DOHH2 (cell line): ENCODE results near the gene RIPK1.
"Not testable (repeated sequence)": the region's sequence is repeated elsewhere in the genome, so short reads cannot be mapped to it uniquely, and the experiment has no call there.

Experiments
- H3F3A ChIP-seq: fragments of 200-600 bp; sonication (generic), shearing (Covaris generic); 2 replicates; pipeline ENCODE4 v1.6.0; 2016; ENCODE audit warnings: antibody characterized with exemption, mild to moderate bottlenecking; ENCODE audit not compliant: control insufficient read depth, insufficient read depth
- H3K27ac ChIP-seq: fragments of 200-600 bp; sonication (generic); 2 replicates; pipeline ENCODE4 v1.5.1; 2014; ENCODE audit warnings: low read depth, mild to moderate bottlenecking, low read length, moderate library complexity
- H3K27me3 ChIP-seq: fragments of 200-600 bp; sonication (generic); 2 replicates; pipeline ENCODE4 v1.6.1; 2014; ENCODE audit warnings: mild to moderate bottlenecking, low read length, mixed read lengths; ENCODE audit not compliant: control insufficient read depth
- H3K36me3 ChIP-seq: fragments of 200-600 bp; sonication (generic); 2 replicates; pipeline ENCODE4 v1.6.1; 2014; ENCODE audit warnings: mild to moderate bottlenecking, low read length, moderate library complexity, mixed read lengths; ENCODE audit not compliant: control insufficient read depth
- H3K4me1 ChIP-seq: fragments of 200-600 bp; sonication (generic); 2 replicates; pipeline ENCODE4 v1.6.1; 2014; ENCODE audit warnings: mild to moderate bottlenecking, low read length, mixed read lengths; ENCODE audit not compliant: control insufficient read depth
- H3K4me2 ChIP-seq: fragments of 200-600 bp; sonication (generic); 2 replicates; pipeline ENCODE4 v1.6.0; 2014; ENCODE audit warnings: mild to moderate bottlenecking, low read length, moderate library complexity
- H3K4me3 ChIP-seq: fragments of 200-600 bp; sonication (generic); 2 replicates; pipeline ENCODE4 v1.5.1; 2014; ENCODE audit warnings: mild to moderate bottlenecking, low read length, mixed read lengths
- H3K79me2 ChIP-seq: fragments of 200-600 bp; sonication (generic); 2 replicates; pipeline ENCODE4 v1.6.1; 2014; ENCODE audit warnings: mild to moderate bottlenecking, low read length, mixed read lengths; ENCODE audit not compliant: control insufficient read depth
- H3K9me2 ChIP-seq: fragments of 200-600 bp; sonication (generic); replicated peaks from 2 replicates; pipeline ENCODE4 v1.6.1; 2014; ENCODE audit warnings: mild to moderate bottlenecking, low read length, mixed read lengths; ENCODE audit not compliant: control insufficient read depth
- H3K9me3 ChIP-seq: fragments of 200-600 bp; sonication (generic); 2 replicates; pipeline ENCODE4 v1.6.1; 2014; ENCODE audit warnings: antibody characterized with exemption, low read length, mixed read lengths; ENCODE audit not compliant: control insufficient read depth, insufficient read depth
- H4K20me1 ChIP-seq: fragments of 200-600 bp; sonication (generic); 2 replicates; pipeline ENCODE4 v1.6.0; 2014; ENCODE audit warnings: low read depth, mild to moderate bottlenecking, antibody characterized with exemption, low read length, moderate library complexity; ENCODE audit not compliant: control insufficient read depth, insufficient read depth
- EZH2phosphoT487 ChIP-seq: fragments of 200-600 bp; sonication (generic); IDR thresholded peaks from 2 replicates; pipeline ENCODE4 v1.6.1; 2017; ENCODE audit warnings: borderline replicate concordance, mild to moderate bottlenecking, antibody characterized with exemption, low read length, moderate library complexity, mixed read lengths
- TF ChIP-seq, protein P1 (sequence below): fragments of 200-600 bp; sonication (generic); IDR thresholded peaks from one replicate; pipeline ENCODE4 v1.5.1; 2014; ENCODE audit warnings: antibody characterized with exemption, mild to moderate bottlenecking, low read depth, low read length; ENCODE audit not compliant: poor library complexity, severe bottlenecking

RIPK1 gene

DNA sequence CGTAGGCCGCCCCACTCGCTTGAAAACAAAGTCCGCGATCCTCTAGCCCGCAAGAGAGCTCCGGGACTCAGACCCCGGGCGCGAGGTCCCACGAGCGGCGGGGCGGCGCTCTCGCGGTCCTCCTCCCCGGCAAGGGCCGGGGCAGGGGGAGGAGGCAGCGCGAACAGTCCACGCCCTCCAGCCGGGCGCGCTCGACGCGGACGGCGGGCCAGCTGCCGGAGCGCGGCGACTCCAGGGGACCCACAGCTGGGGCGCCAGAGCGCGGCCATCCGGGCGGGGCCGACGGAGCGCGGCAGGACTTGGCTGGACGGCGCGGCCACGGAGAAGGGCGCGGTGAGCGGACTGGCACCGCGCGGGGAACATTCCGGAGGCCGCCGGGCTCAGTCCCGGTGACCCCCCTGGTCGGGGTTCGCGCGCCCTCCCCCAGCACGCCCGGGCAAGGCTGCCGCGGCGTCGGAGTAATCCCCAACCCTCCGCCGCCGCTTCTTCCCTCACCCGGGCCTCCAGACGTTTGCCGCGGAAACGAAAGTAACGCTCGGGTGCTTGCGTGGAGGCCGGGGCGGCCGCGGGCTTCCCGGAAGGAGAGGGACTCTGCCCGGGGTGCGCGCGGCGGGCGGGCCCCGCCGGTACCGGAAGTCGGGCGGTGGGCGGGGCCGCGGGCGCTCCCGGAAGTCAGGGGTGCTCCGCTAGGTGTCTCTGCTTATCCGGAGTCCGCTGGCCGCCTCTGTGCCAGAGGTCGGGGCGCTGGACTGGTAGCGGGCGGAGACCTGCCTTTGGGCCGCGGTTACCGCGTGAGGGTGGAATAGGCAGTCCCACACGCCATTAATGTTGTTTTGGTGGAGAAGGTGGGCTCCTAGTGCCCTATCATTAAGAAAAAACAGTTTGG, at the start of gene RIPK1:
Gene RIPK1 (plus strand): TSS at position 166 of the 886 bp plus-strand sequence. CDS start 8,330 bp downstream, outside the sequence.
- peaks cover 41% of the 10 kb centered on the region for H3F3A ChIP-seq
- H3K9me3 ChIP-seq = no peaks in the 10 kb centered on the region
- peak within 1 kb of the TSS; percentile 93 for H3K27ac ChIP-seq
- peaks cover 12% of the 10 kb centered on the region for H3K36me3 ChIP-seq
- no peaks in the 10 kb centered on the region for H3K27me3 ChIP-seq
- TF ChIP-seq EZH2phosphoT487 = no peak
- TF ChIP-seq, protein P1, sequence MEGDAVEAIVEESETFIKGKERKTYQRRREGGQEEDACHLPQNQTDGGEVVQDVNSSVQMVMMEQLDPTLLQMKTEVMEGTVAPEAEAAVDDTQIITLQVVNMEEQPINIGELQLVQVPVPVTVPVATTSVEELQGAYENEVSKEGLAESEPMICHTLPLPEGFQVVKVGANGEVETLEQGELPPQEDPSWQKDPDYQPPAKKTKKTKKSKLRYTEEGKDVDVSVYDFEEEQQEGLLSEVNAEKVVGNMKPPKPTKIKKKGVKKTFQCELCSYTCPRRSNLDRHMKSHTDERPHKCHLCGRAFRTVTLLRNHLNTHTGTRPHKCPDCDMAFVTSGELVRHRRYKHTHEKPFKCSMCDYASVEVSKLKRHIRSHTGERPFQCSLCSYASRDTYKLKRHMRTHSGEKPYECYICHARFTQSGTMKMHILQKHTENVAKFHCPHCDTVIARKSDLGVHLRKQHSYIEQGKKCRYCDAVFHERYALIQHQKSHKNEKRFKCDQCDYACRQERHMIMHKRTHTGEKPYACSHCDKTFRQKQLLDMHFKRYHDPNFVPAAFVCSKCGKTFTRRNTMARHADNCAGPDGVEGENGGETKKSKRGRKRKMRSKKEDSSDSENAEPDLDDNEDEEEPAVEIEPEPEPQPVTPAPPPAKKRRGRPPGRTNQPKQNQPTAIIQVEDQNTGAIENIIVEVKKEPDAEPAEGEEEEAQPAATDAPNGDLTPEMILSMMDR = peak; percentile 48
- peak within 1 kb of the TSS; percentile 91 for H3K4me3 ChIP-seq
- no peaks in the 10 kb centered on the region for H3K9me2 ChIP-seq
- peaks cover 53% of the 10 kb centered on the region for H3K4me1 ChIP-seq
- H4K20me1 ChIP-seq = no peaks in the 10 kb centered on the region
- H3K4me2 ChIP-seq = peak within 1 kb of the TSS; percentile 84
- H3K79me2 ChIP-seq = peaks cover 78% of the 10 kb centered on the region

DNA sequence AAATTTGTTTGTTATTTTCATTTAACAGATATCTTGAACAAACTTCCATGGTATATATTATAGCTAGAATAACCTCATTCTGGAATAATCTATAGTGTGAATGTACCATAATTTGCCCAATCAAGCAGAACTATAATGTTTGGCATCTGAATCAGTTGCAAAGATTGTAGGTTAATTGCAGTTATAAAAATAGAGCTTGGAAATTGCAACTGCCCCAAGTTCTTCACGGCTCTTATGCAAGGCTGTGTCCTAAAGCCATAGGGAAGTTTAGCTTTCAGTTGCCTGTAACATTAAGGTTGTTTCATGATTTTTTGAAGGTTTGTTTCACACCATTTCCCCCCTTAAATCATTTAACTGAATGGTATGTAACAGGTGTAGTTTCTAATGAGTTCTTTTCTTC, 49.2 kb upstream of the RIPK1 start:
- Histone ChIP-seq H3K9me3 (no peaks in the 10 kb centered on the region), H3K79me2 (peaks cover 22% of the 10 kb centered on the region), H3K9me2 (no peaks in the 10 kb centered on the region), H3K27me3 (no peaks in the 10 kb centered on the region), H3F3A (peaks cover 16% of the 10 kb centered on the region), H4K20me1 (no peaks in the 10 kb centered on the region), H3K4me3 (no peak overlapping the region), H3K36me3 (peaks cover 13% of the 10 kb centered on the region), H3K4me1 (peaks cover 29% of the 10 kb centered on the region), H3K27ac (no peak overlapping the region), H3K4me2 (no peak overlapping the region)
- TF ChIP-seq, protein P1 = no peak
- no peak for TF ChIP-seq EZH2phosphoT487

- H3K36me3 ChIP-seq = peaks cover 13% of the 10 kb centered on the region
These were observed 48.5 kb upstream of the RIPK1 start for GRCh38 chr6:3019749-3020320.

GRCh38 chr6:3020976-3021598, 47.2 kb upstream of the RIPK1 start:
- H3K9me2 ChIP-seq, H3K27me3 ChIP-seq, H4K20me1 ChIP-seq, H3K4me3 ChIP-seq, H3K27ac ChIP-seq, H3K9me3 ChIP-seq: not testable (repeated sequence)
- peak overlapping the region; percentile 15; the same call in 1 of the 2 replicates for H3K4me2 ChIP-seq
- H3K36me3 ChIP-seq = peaks cover 13% of the 10 kb centered on the region
- H3K4me1 ChIP-seq = peaks cover 49% of the 10 kb centered on the region
- H3K79me2 ChIP-seq = peaks cover 22% of the 10 kb centered on the region
- peaks cover 27% of the 10 kb centered on the region for H3F3A ChIP-seq

More at GRCh38 chr6:3019749-3020320, 48.5 kb upstream of the RIPK1 start:
- H3K9me3 ChIP-seq = no peaks in the 10 kb centered on the region
- H3K4me3 ChIP-seq = no peak overlapping the region
- peaks cover 22% of the 10 kb centered on the region for H3K79me2 ChIP-seq
- H3K27me3 ChIP-seq = no peaks in the 10 kb centered on the region
- no peak overlapping the region for H3K4me2 ChIP-seq
- H3F3A ChIP-seq = peaks cover 19% of the 10 kb centered on the region
- no peak overlapping the region for H3K27ac ChIP-seq
- H3K4me1 ChIP-seq = peaks cover 36% of the 10 kb centered on the region
- no peak for TF ChIP-seq EZH2phosphoT487
- TF ChIP-seq, protein P1 = no peak
- H4K20me1 ChIP-seq = no peaks in the 10 kb centered on the region
- no peaks in the 10 kb centered on the region for H3K9me2 ChIP-seq
